Trophoblast cell (in vitro differentiated cells and primary cell): ENCODE results near the gene DOCK2.

Source experiments
- DNase-seq, 2 donors: peaks; one replicate each; pipeline ENCODE4 v3.0.0-alpha.2; 2016
- H2AFZ ChIP-seq: 2 replicates; pipeline ENCODE4 v1.6.1; 2013; ENCODE audit warnings: low read length, moderate library complexity, mild to moderate bottlenecking; ENCODE audit not compliant: insufficient read depth, poor library complexity
- H2AK5ac ChIP-seq: 2 replicates; pipeline ENCODE4 v1.6.1; 2013; ENCODE audit warnings: mild to moderate bottlenecking, low read length
- H2BK120ac ChIP-seq: 2 replicates; pipeline ENCODE4 v1.6.1; 2013; ENCODE audit warnings: low read length, mild to moderate bottlenecking, moderate library complexity; ENCODE audit not compliant: insufficient read depth, poor library complexity
- H2BK12ac ChIP-seq: 2 replicates; pipeline ENCODE4 v1.6.1; 2013; ENCODE audit warnings: mild to moderate bottlenecking, low read length, moderate library complexity
- H2BK5ac ChIP-seq: 2 replicates; pipeline ENCODE4 v1.6.1; 2013; ENCODE audit warnings: low read length, low read depth, moderate library complexity, mild to moderate bottlenecking; ENCODE audit not compliant: poor library complexity
- H3K14ac ChIP-seq: 2 replicates; pipeline ENCODE4 v1.6.1; 2013; ENCODE audit warnings: mild to moderate bottlenecking, low read length
- H3K18ac ChIP-seq: 2 replicates; pipeline ENCODE4 v1.6.1; 2013; ENCODE audit warnings: mild to moderate bottlenecking, low read length
- H3K23ac ChIP-seq: 2 replicates; pipeline ENCODE4 v1.6.1; 2013; ENCODE audit warnings: low read length
- H3K27ac ChIP-seq: 2 replicates; pipeline ENCODE4 v1.5.1; 2013; ENCODE audit warnings: low read depth, mild to moderate bottlenecking, inconsistent platforms, low read length, moderate library complexity
- H3K27me3 ChIP-seq: 2 replicates; pipeline ENCODE4 v1.6.1; 2013; ENCODE audit warnings: inconsistent platforms, mild to moderate bottlenecking, low read length, moderate library complexity; ENCODE audit not compliant: insufficient read depth
- H3K36me3 ChIP-seq, 2 experiments: 1 replicate in 1 of 2; 2 replicates in 1 of 2; pipeline ENCODE4 v1.6.1; 2013; ENCODE audit warnings: low read length in 2 of 2, mild to moderate bottlenecking in 2 of 2, moderate library complexity in 1 of 2; ENCODE audit not compliant: insufficient read depth in 2 of 2, control insufficient read depth in 1 of 2
- H3K4ac ChIP-seq: 2 replicates; pipeline ENCODE4 v1.6.1; 2013; ENCODE audit warnings: low read depth, mild to moderate bottlenecking, low read length, moderate library complexity
- H3K4me1 ChIP-seq, 2 experiments: 1 replicate in 1 of 2; 2 replicates in 1 of 2; pipeline ENCODE4 v1.6.1; 2013; ENCODE audit warnings: low read length in 2 of 2, mild to moderate bottlenecking in 2 of 2, moderate library complexity in 1 of 2; ENCODE audit not compliant: insufficient read depth in 2 of 2, control insufficient read depth in 1 of 2
- H3K4me2 ChIP-seq: 2 replicates; pipeline ENCODE4 v1.6.1; 2013; ENCODE audit warnings: inconsistent platforms, mild to moderate bottlenecking, low read length, moderate library complexity
- H3K4me3 ChIP-seq: 2 replicates; pipeline ENCODE4 v1.5.1; 2013; ENCODE audit warnings: mild to moderate bottlenecking, low read depth, low read length, inconsistent platforms
- H3K79me1 ChIP-seq: one replicate; pipeline ENCODE4 v1.6.1; 2013; ENCODE audit warnings: low read length
- H3K79me2 ChIP-seq: 2 replicates; pipeline ENCODE4 v1.6.1; 2013; ENCODE audit warnings: low read length, mild to moderate bottlenecking; ENCODE audit not compliant: control insufficient read depth, insufficient read depth, poor library complexity
- H3K9ac ChIP-seq: 2 replicates; pipeline ENCODE4 v1.6.1; 2013; ENCODE audit warnings: mild to moderate bottlenecking, low read length
- H3K9me3 ChIP-seq: 2 replicates; pipeline ENCODE4 v1.6.1; 2013; ENCODE audit warnings: low read depth, mild to moderate bottlenecking, control low read depth, inconsistent platforms, low read length; ENCODE audit not compliant: insufficient read depth
- H4K12ac ChIP-seq: 2 replicates; pipeline ENCODE4 v1.6.1; 2013; ENCODE audit warnings: low read depth, mild to moderate bottlenecking, low read length, moderate library complexity
- H4K8ac ChIP-seq: 2 replicates; pipeline ENCODE4 v1.6.1; 2013; ENCODE audit warnings: low read depth, mild to moderate bottlenecking, low read length, moderate library complexity
- H4K91ac ChIP-seq: one replicate; pipeline ENCODE4 v1.6.1; 2013; ENCODE audit warnings: low read depth, mild to moderate bottlenecking, low read length, moderate library complexity
- whole genome bisulfite sequencing: extraction: QIAGEN DNeasy Blood & Tissue Kit; methylation state at CpG from one replicate; pipeline ENCODE4 v1.1.7; 2013; ENCODE audit warnings: missing lambda C conversion rate; ENCODE audit not compliant: insufficient read length, insufficient coverage; ENCODE audit errors: extremely low coverage; 5-methylcytosine and 5-hydroxymethylcytosine counted together

The DOCK2 gene

DNA sequence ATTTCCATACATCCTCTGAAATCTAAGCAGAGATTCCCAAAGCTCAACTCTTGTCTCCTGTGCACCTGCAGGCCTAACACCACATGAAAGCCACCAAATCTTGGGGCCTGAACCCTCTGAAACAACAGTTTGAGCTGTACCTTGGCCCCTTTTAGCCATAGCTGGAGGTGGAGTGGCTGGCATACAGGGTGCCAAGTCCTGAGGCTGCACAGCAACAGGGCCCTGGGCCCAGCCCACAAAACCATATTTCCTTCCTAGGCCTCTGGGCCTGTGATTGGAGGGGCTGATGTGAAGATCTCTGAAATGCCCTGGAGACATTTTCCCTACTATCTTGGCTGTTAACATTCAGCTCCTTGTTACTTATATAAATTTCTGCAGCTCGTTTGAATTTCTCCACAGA lies 26.5 kb downstream of the DOCK2 start:
- H3K4ac ChIP-seq: no peak overlapping the region

DNA sequence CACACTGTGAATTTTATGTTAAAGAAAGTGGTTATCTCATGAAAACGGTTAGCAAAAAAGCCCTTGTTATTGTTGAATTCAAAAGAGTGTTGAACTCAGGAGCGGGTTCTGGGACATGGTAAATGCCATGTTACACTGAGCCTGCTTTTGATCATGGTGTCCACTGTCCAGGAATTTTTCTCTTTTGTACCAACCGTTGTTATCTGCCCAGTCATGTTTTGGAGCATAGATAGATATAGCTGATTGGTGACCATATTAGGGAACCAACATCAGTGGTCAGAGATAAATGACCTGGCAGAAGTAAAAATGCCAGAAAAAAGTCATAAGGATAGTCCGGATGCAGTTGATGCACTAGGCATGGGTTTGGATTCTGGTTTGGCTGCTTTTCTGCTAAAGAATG lies 29.3 kb downstream of the DOCK2 start:
- Histone ChIP-seq H4K8ac (no peak overlapping the region), H2AK5ac (no peak overlapping the region), H2BK120ac (no peak overlapping the region), H3K18ac (no peak overlapping the region), H2AFZ (no peak overlapping the region), H3K23ac (no peak overlapping the region), H3K9me3 (peaks cover 3% of the 10 kb centered on the region), H3K4me2 (no peak overlapping the region), H3K27me3 (no peaks in the 10 kb centered on the region), H3K9ac (no peak overlapping the region), H2BK5ac (no peak overlapping the region), H3K14ac (no peak overlapping the region), H3K4ac (no peak overlapping the region), H4K12ac (no peak overlapping the region), H3K79me2 (no peaks in the 10 kb centered on the region), H2BK12ac (no peak overlapping the region), H3K4me3 (no peak overlapping the region), H3K4me1 (peaks cover 0 to 2% of the 10 kb centered on the region in 2 experiments), H3K27ac (no peak overlapping the region), H3K79me1 (no peaks in the 10 kb centered on the region), H3K36me3 (no peaks in the 10 kb centered on the region), H4K91ac (no peak overlapping the region)
- DNase-seq: peak in 1 of 2 donors; percentile 16
- whole genome bisulfite sequencing: no CpG with 5 or more reads among the region's 4 CpGs

More for the DNA sequence above, 26.5 kb downstream of the DOCK2 start:
- H3K79me1 ChIP-seq: no peaks in the 10 kb centered on the region
- no peak overlapping the region for H3K14ac ChIP-seq
- no peak overlapping the region for H3K9ac ChIP-seq
- no peak overlapping the region for H2BK12ac ChIP-seq
- H3K9me3 ChIP-seq: peaks cover 3% of the 10 kb centered on the region
- no peak overlapping the region for H3K23ac ChIP-seq
- no peaks in the 10 kb centered on the region for H3K36me3 ChIP-seq
- no peak for DNase-seq
- H3K18ac ChIP-seq: no peak overlapping the region
- H2BK5ac ChIP-seq: no peak overlapping the region
- H3K27me3 ChIP-seq: no peaks in the 10 kb centered on the region
- H4K12ac ChIP-seq: no peak overlapping the region
- no peaks in the 10 kb centered on the region for H3K4me1 ChIP-seq
- H3K27ac ChIP-seq: no peak overlapping the region
- no peak overlapping the region for H2AK5ac ChIP-seq
- H2BK120ac ChIP-seq: no peak overlapping the region
- no peak overlapping the region for H4K8ac ChIP-seq
- H2AFZ ChIP-seq: no peak overlapping the region
- no peaks in the 10 kb centered on the region for H3K79me2 ChIP-seq
- H4K91ac ChIP-seq: no peak overlapping the region
- no peak overlapping the region for H3K4me3 ChIP-seq
- no peak overlapping the region for H3K4me2 ChIP-seq
- no CpG with 5 or more reads among the region's 1 CpG for WGBS

DNA sequence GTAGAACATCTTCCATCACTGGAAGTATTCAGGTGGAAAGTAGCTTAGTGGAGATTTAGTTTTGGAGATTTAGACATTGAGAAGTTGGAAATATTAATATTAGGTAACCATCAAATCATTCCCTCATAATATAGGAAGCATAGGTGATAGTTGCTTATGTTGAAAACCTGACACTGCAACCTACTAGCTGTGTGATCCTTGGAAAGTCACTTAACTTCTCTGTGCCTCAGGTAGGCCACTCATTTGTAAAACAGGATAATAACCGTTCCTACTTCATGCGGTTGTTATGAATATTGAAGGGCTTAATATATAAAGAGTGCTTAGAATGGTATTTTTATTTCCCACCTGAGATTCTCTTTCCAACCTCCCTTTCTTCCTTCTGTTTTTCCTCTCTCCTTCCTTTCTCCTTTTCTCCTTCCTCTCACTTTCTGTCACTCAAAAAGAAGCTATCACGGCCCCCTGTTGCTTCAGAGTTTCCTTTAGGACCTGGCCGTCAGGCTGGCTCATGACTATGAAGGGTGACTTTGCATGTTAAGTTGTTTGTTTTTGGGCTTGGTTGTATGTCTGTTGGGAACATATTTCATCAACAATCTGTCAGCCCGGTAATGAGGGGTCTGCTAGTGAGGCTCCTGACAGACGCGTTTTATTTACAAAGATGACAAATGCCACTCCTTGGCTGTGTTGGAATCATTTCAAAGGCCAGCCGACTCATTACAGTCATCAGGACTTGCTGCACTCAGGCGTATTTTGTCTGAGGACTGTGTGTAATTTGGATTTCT lies 31.0 kb downstream of the DOCK2 start:
- no peak overlapping the region for H3K4me3 ChIP-seq
- H3K4me2 ChIP-seq: no peak overlapping the region
- no peak overlapping the region for H3K23ac ChIP-seq
- H2BK12ac ChIP-seq: no peak overlapping the region
- no peak for DNase-seq
- H3K79me2 ChIP-seq: no peaks in the 10 kb centered on the region
- no peak overlapping the region for H2BK5ac ChIP-seq
- H3K18ac ChIP-seq: no peak overlapping the region
- no peak overlapping the region for H3K14ac ChIP-seq
- WGBS: no CpG with 5 or more reads among the region's 9 CpGs
- H4K8ac ChIP-seq: no peak overlapping the region
- H3K27ac ChIP-seq: no peak overlapping the region
- H3K36me3 ChIP-seq: no peaks in the 10 kb centered on the region
- no peaks in the 10 kb centered on the region for H3K79me1 ChIP-seq
- H4K12ac ChIP-seq: no peak overlapping the region
- H2AK5ac ChIP-seq: no peak overlapping the region
- peaks cover under 1% of the 10 kb centered on the region for H3K9me3 ChIP-seq
- no peak overlapping the region for H4K91ac ChIP-seq
- no peak overlapping the region for H2BK120ac ChIP-seq
- no peak overlapping the region for H3K4ac ChIP-seq
- H3K4me1 ChIP-seq: peaks cover 0 to 2% of the 10 kb centered on the region in 2 experiments
- no peak overlapping the region for H3K9ac ChIP-seq
- no peaks in the 10 kb centered on the region for H3K27me3 ChIP-seq
- no peak overlapping the region for H2AFZ ChIP-seq

DNA sequence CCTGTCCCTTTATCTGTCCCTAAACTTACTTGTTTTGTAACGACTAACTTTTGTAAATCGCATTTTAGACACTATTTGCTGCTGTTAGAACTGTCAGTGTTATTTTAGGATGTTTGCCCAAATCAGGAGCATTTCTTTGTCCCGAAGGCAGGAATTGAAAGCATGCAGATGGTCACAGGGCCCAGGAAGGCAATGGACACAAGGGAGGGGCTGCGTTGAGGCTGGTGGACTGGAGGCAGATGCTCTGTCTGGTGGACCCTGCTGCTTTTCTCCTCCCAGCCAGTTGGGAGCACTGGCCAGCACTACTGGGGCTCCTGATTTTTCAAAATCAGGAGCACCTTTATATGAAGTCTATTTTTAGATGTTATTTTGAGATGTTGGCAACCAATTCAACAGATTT lies 31.7 kb downstream of the DOCK2 start:
- no peaks in the 10 kb centered on the region for H3K36me3 ChIP-seq
- no peak overlapping the region for H2AFZ ChIP-seq
- no peaks in the 10 kb centered on the region for H3K79me1 ChIP-seq
- no peak overlapping the region for H2BK120ac ChIP-seq
- H2BK5ac ChIP-seq: no peak overlapping the region
- H4K8ac ChIP-seq: no peak overlapping the region
- no peak overlapping the region for H2AK5ac ChIP-seq
- H3K4me1 ChIP-seq: peaks cover 0 to 2% of the 10 kb centered on the region in 2 experiments
- no peaks in the 10 kb centered on the region for H3K9me3 ChIP-seq
- no peak overlapping the region for H2BK12ac ChIP-seq
- no peak overlapping the region for H3K9ac ChIP-seq
- no peak overlapping the region for H3K4me3 ChIP-seq
- H3K23ac ChIP-seq: no peak overlapping the region
- no peak overlapping the region for H3K4me2 ChIP-seq
- H3K4ac ChIP-seq: no peak overlapping the region
- DNase-seq: no peak
- no peak overlapping the region for H3K27ac ChIP-seq
- no peak overlapping the region for H4K12ac ChIP-seq
- no peaks in the 10 kb centered on the region for H3K27me3 ChIP-seq
- H4K91ac ChIP-seq: no peak overlapping the region
- WGBS: no CpG with 5 or more reads among the region's 4 CpGs
- H3K79me2 ChIP-seq: no peaks in the 10 kb centered on the region
- no peak overlapping the region for H3K18ac ChIP-seq
- H3K14ac ChIP-seq: no peak overlapping the region
